Raji (cell line): ENCODE measurements around the gene MLPH.

Experiments
- POLR2A ChIP-seq: IDR thresholded peaks from 2 replicates; pipeline ENCODE4 v1.6.1; 2011; ENCODE audit warnings: low read depth, low read length, control low read depth; ENCODE audit not compliant: insufficient read depth

The MLPH gene

GRCh38 chr2:237574894-237575868 is 88.1 kb downstream of the MLPH start:
- no peak for TF ChIP-seq POLR2A

GRCh38 chr2:237575869-237576862 is 89.1 kb downstream of the MLPH start:
- TF ChIP-seq POLR2A: no peak

GRCh38 chr2:237576974-237577373 is 89.9 kb downstream of the MLPH start:
- no peak for TF ChIP-seq POLR2A

GRCh38 chr2:237577458-237577857 is 90.4 kb downstream of the MLPH start:
- TF ChIP-seq POLR2A: no peak

- no peak for TF ChIP-seq POLR2A
Measured at GRCh38 chr2:237577956-237578870, 91.2 kb downstream of the MLPH start.

GRCh38 chr2:237581326-237581725 is 94.3 kb downstream of the MLPH start:
- TF ChIP-seq POLR2A: no peak

- no peak for TF ChIP-seq POLR2A
Measured at GRCh38 chr2:237581751-237582746, 95.0 kb downstream of the MLPH start.

- TF ChIP-seq POLR2A: no peak
Measured at GRCh38 chr2:237583385-237584295, 96.6 kb downstream of the MLPH start.

GRCh38 chr2:237585590-237586221 is 98.7 kb downstream of the MLPH start:
- no peak for TF ChIP-seq POLR2A

- no peak for TF ChIP-seq POLR2A
Measured at GRCh38 chr2:237588044-237588696, 101.1 kb downstream of the MLPH start.
